ENCODE measurements around the gene UROC1.

The UROC1 gene

DNA sequence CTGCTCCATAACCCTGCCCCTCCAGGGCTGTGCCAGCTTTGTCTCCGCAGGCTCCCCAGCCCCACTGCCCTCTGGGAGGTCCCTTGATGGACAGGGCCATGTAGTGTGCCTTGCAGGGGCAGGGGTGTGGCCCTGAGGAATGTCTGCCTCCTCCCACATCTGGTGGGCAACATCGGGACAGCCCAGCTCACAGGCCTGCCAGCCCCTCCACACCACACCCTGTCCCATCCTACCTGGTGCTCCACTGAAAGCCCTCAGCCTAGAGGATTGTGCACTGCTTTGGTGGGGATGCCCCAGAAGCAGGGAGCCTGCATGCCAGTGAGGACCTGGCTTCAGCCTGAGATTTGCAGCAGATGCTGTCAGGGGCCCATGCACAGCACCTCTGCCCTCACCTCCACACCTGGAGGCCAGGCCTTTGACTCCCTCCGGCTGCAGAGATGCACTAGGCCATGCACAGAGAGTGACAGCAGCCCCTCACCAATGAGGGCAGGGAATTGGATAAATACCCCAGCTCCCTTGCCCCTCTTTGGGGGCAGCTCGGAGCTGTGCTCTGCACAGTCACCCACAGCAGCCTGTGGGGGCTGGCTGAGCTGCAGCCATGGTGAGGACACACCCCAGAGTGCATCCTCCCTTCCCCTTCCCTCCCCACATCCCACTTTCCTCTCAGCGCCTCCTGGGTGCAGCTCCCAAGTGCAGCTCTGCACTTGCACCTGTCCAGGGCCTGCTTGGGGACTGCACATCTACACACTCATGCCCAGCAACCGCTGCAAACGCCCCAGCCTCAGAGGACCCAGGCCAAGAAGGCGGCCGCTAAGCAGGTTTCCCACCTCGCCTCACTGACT, 38.4 kb upstream of the UROC1 start:
- H3K27ac ChIP-seq (replicated peaks): no peak overlapping the region
- H3K4me3 ChIP-seq (replicated peaks; ENCODE audit: insufficient read depth, low read length): no peak overlapping the region
- TF ChIP-seq POLR2AphosphoS5 (IDR thresholded peaks at IDR 0.05; ENCODE audit: low read depth): no peak
- TF ChIP-seq, protein P1, sequence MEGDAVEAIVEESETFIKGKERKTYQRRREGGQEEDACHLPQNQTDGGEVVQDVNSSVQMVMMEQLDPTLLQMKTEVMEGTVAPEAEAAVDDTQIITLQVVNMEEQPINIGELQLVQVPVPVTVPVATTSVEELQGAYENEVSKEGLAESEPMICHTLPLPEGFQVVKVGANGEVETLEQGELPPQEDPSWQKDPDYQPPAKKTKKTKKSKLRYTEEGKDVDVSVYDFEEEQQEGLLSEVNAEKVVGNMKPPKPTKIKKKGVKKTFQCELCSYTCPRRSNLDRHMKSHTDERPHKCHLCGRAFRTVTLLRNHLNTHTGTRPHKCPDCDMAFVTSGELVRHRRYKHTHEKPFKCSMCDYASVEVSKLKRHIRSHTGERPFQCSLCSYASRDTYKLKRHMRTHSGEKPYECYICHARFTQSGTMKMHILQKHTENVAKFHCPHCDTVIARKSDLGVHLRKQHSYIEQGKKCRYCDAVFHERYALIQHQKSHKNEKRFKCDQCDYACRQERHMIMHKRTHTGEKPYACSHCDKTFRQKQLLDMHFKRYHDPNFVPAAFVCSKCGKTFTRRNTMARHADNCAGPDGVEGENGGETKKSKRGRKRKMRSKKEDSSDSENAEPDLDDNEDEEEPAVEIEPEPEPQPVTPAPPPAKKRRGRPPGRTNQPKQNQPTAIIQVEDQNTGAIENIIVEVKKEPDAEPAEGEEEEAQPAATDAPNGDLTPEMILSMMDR (IDR thresholded peaks at IDR 0.05; ENCODE audit: insufficient read depth, low read length): no peak
- no peak for TF ChIP-seq GABPA (IDR thresholded peaks at IDR 0.05; ENCODE audit: low read depth)
- TF ChIP-seq, protein P2, sequence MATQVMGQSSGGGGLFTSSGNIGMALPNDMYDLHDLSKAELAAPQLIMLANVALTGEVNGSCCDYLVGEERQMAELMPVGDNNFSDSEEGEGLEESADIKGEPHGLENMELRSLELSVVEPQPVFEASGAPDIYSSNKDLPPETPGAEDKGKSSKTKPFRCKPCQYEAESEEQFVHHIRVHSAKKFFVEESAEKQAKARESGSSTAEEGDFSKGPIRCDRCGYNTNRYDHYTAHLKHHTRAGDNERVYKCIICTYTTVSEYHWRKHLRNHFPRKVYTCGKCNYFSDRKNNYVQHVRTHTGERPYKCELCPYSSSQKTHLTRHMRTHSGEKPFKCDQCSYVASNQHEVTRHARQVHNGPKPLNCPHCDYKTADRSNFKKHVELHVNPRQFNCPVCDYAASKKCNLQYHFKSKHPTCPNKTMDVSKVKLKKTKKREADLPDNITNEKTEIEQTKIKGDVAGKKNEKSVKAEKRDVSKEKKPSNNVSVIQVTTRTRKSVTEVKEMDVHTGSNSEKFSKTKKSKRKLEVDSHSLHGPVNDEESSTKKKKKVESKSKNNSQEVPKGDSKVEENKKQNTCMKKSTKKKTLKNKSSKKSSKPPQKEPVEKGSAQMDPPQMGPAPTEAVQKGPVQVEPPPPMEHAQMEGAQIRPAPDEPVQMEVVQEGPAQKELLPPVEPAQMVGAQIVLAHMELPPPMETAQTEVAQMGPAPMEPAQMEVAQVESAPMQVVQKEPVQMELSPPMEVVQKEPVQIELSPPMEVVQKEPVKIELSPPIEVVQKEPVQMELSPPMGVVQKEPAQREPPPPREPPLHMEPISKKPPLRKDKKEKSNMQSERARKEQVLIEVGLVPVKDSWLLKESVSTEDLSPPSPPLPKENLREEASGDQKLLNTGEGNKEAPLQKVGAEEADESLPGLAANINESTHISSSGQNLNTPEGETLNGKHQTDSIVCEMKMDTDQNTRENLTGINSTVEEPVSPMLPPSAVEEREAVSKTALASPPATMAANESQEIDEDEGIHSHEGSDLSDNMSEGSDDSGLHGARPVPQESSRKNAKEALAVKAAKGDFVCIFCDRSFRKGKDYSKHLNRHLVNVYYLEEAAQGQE (IDR thresholded peaks at IDR 0.05; ENCODE audit: insufficient replicate concordance, low read depth): no peak
- no peak for TF ChIP-seq SPI1 (IDR thresholded peaks at IDR 0.05; ENCODE audit: borderline replicate concordance, low read depth)
- no peaks in the 10 kb centered on the region for H3K27me3 ChIP-seq (ENCODE audit: insufficient read depth, poor library complexity, severe bottlenecking)
- DNase-seq (ENCODE audit: low read depth in 1 of 2, low spot score in 1 of 2): no peak

DNA sequence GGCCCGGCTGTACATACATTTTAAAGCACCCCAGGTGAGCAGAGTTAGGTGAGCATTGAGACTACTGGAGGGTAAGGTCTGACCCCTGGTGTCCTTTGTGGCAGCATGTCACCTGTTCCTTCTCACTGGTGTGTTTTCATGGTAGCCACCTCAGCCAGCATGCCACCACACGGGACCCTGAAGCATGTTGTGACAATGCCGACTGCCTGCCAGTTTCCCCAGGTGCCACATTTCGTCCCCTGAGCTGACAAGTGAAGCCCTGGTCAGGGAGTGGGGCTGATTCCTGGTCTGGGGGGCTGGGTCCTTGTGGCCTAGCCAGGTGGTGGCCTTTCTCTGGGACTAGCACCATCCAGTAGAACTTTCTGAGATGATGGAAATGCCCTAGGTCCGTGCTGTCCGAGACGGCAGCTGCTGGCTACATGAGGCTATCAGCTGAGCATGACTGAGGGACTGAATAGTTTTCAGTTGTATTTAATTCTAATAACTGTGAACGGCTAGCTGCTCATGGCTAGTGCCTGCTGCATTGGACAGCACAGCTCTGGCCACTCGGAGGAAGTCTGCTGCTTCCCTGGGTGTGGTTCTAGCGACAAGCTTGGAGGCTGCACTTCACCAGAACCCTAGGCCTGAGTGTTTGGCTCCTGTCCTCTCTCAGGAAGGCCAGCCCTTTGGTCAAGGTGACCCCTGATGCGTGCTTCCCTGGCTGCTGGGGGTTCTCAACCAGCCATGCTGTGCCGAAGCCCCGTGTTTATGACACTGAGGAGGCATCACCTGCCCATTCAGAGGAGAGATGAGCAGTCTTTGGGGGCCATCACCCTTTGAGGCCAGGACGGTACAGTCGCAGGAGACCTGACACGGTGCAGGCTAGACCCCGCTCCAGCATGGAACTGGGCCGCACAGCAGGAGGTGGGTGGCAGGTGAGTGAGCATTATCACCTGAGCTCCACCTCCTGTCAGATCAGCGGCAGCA, 37.3 kb upstream of the UROC1 start:
- no peak for DNase-seq (ENCODE audit: low read depth in 1 of 2, low spot score in 1 of 2)
- TF ChIP-seq SPI1 (IDR thresholded peaks at IDR 0.05; ENCODE audit: borderline replicate concordance, low read depth) (no peak), POLR2AphosphoS5 (IDR thresholded peaks at IDR 0.05; ENCODE audit: low read depth) (no peak), GABPA (IDR thresholded peaks at IDR 0.05; ENCODE audit: low read depth) (no peak)
- TF ChIP-seq, protein P2 (IDR thresholded peaks at IDR 0.05; ENCODE audit: insufficient replicate concordance, low read depth): no peak
- TF ChIP-seq, protein P1 (IDR thresholded peaks at IDR 0.05; ENCODE audit: insufficient read depth, low read length): no peak
- Histone ChIP-seq H3K4me3 (replicated peaks; ENCODE audit: insufficient read depth, low read length) (no peak overlapping the region), H3K27ac (replicated peaks) (no peak overlapping the region), H3K27me3 (ENCODE audit: insufficient read depth, poor library complexity, severe bottlenecking) (no peaks in the 10 kb centered on the region)

DNA sequence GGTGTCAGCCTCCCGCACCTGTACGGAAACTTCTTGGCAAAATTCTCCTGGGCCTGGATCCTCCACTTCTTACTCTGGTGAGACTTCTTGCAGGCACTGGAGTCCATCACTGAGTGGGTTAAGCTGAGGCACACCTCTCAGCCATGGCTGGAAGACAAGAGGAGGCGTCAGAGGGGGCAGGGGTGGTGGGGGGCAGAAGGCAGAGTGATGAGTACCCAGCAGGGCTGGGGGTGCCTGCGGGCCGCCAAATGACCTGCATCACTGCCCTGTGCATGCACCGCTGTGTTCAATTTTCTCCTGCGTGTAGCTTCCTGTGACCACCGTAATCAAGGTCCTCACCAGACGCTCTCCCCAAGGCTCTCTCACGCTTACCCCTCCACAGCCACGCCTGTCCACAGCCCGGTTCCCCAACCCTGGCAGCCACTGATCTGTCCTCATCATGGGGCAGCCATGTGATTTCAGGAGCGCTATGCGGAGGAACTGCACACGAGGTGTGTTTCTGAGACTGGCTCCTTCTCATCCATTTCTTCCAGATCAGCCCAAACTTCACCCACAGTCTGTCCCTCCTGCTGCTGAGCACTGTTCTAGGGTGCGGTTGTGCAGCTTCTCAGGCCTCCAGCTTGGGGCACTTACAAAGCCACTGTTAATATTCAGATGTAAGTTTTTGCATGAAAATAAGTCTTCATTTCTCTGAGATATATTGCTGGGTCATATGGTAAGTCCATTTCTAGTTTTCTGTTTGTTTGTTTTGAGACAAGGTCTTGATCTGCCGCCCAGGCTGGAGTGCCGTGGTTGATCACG, 35.9 kb upstream of the UROC1 start:
- no peak overlapping the region for H3K4me3 ChIP-seq (replicated peaks; ENCODE audit: insufficient read depth, low read length)
- DNase-seq (ENCODE audit: low read depth in 1 of 2, low spot score in 1 of 2): no peak
- TF ChIP-seq GABPA (IDR thresholded peaks at IDR 0.05; ENCODE audit: low read depth) (no peak), SPI1 (IDR thresholded peaks at IDR 0.05; ENCODE audit: borderline replicate concordance, low read depth) (no peak), POLR2AphosphoS5 (IDR thresholded peaks at IDR 0.05; ENCODE audit: low read depth) (no peak)
- TF ChIP-seq, protein P2 (IDR thresholded peaks at IDR 0.05; ENCODE audit: insufficient replicate concordance, low read depth): no peak
- TF ChIP-seq, protein P1 (IDR thresholded peaks at IDR 0.05; ENCODE audit: insufficient read depth, low read length): no peak
- no peaks in the 10 kb centered on the region for H3K27me3 ChIP-seq (ENCODE audit: insufficient read depth, poor library complexity, severe bottlenecking)
- H3K27ac ChIP-seq (replicated peaks): no peak overlapping the region

All from HL-60 (cell line).